ENCODE measurements around the gene ELMO1.

DNA sequence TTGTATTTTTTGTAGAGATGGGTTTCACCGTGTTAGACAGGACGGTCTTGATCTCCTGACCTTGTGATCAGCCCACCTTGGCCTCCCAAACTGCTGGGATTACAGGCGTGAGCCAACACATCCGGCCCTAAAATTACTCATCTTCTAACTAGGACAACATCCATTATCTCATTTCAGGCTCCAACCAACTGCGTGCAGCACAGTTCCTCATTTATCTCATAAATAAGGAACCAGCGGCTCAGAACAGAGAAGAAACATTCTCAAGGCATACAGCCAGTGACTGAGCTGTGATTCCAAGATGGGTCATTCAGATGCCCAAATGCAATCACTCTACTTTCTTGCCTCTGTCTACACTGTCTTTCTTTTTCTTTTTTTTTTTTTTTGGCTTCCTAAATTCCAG is 356.1 kb downstream of the ELMO1 start:
- no peak for TF ChIP-seq EZH2 (IDR thresholded peaks at IDR 0.05; ENCODE audit: low read length, unreplicated experiment)
- no peak for TF ChIP-seq EZH2phosphoT487 (IDR thresholded peaks at IDR 0.05; ENCODE audit: borderline replicate concordance, low read length)
- TF ChIP-seq, protein P1, sequence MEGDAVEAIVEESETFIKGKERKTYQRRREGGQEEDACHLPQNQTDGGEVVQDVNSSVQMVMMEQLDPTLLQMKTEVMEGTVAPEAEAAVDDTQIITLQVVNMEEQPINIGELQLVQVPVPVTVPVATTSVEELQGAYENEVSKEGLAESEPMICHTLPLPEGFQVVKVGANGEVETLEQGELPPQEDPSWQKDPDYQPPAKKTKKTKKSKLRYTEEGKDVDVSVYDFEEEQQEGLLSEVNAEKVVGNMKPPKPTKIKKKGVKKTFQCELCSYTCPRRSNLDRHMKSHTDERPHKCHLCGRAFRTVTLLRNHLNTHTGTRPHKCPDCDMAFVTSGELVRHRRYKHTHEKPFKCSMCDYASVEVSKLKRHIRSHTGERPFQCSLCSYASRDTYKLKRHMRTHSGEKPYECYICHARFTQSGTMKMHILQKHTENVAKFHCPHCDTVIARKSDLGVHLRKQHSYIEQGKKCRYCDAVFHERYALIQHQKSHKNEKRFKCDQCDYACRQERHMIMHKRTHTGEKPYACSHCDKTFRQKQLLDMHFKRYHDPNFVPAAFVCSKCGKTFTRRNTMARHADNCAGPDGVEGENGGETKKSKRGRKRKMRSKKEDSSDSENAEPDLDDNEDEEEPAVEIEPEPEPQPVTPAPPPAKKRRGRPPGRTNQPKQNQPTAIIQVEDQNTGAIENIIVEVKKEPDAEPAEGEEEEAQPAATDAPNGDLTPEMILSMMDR (conservative IDR thresholded peaks at IDR 0.05; ENCODE audit: low read depth, low read length) = no peak
